Psoas muscle (tissue), 8 donors: Measurements from ENCODE around the gene TNIP1. TPM values are rescaled to one million over a fixed set of nuclear protein-coding genes. Genes with fewer than 3 reads are reported as not detected.

ENCODE experiments used
- ATAC-seq, 4 donors: fragments of 200-7000 bp; cut with Tn5 transposase; one replicate each; pipeline ENCODE4 v1.9.1; 2020; ENCODE audit warnings: moderate library complexity in 3 of 4, mild to moderate bottlenecking in 2 of 4
- DNase-seq, 2 donors: peaks; one replicate each; pipeline ENCODE4 v3.0.0-alpha.2; 2020
- H3K27ac ChIP-seq: fragments of 200-600 bp; one replicate; pipeline ENCODE4 v1.8.0; 2022
- H3K27me3 ChIP-seq, 3 donors: fragments of 200-600 bp in 1 of 3; one replicate each; pipeline versions ENCODE4 v1.6.1 to v1.8.0; 2013 to 2022; ENCODE audit warnings: low read length in 2 of 3, mild to moderate bottlenecking in 2 of 3, moderate library complexity in 1 of 3; ENCODE audit not compliant: insufficient read depth in 3 of 3
- H3K36me3 ChIP-seq, 2 donors: fragments of 200-600 bp in 1 of 2; one replicate each; pipeline versions ENCODE4 v1.6.1 to v1.8.0; 2013 to 2022; ENCODE audit warnings: low read depth in 1 of 2, mild to moderate bottlenecking in 1 of 2, moderate library complexity in 1 of 2; ENCODE audit not compliant: insufficient read depth in 1 of 2
- H3K4me1 ChIP-seq: fragments of 200-600 bp; one replicate; pipeline ENCODE4 v1.8.0; 2022
- H3K4me3 ChIP-seq: fragments of 200-600 bp; one replicate; pipeline ENCODE4 v1.8.0; 2022; ENCODE audit warnings: mild to moderate bottlenecking
- H3K9me3 ChIP-seq: fragments of 200-600 bp; one replicate; pipeline ENCODE4 v1.8.0; 2022
- WGBS, 3 donors: extraction: QIAGEN DNeasy Blood & Tissue Kit; methylation state at CpG; one replicate each; pipeline versions ENCODE4 v1.1.6 to v1.1.7; 2013; 5-methylcytosine and 5-hydroxymethylcytosine counted together
- intact Hi-C, 2 donors: fragments of 100-400 bp; cut with DNase I; formaldehyde crosslinking; loops; one replicate each; pipeline versions ENCODE4 v1.11.0 to v1.14.2; 2022
- polyA plus RNA-seq, 3 donors: library from polyadenylated mRNA; stranded (reverse); fragments of 200-250 nt; gene quantifications; one replicate each; pipeline ENCODE4 v1.2.3, GENCODE V29; 2013
- total RNA-seq, 4 donors: library from RNA; stranded (reverse); fragmentation: NEBNext Ultra II Directional in 2 of 4; extraction: Animal tissue kit (Norgen Biotek cat#: 25700) in 2 of 4; gene quantifications; one replicate each; pipeline versions ENCODE4 v1.2.1 to v1.2.4, GENCODE V29; 2021 to 2023
- TF ChIP-seq, protein P1 (sequence below): fragments of 200-600 bp; IDR thresholded peaks from one replicate; pipeline ENCODE4 v1.8.0; 2022; ENCODE audit warnings: antibody characterized with exemption
- donor health status: healthy with polysubstance abuse.
- donor health status: DM: no; HTN: no; CAD: no; lungs with moderate emphysema.
- donor health status: Bipolar disorder and iron deficiency.
- donor health status: healthy.
- donor health status: DM: yes; HTN: yes; CAD: no.
- donor health status: DM: no; HTN: no; CAD: no.
- donor health status: DM: no; HTN: no; CAD: no.
- donor health status: DM: yes; HTN: yes; CAD: no.

The TNIP1 gene
- total and polyA plus RNA-seq, 7 donors, result 55.5 to 218 (median 141) TPM

DNA sequence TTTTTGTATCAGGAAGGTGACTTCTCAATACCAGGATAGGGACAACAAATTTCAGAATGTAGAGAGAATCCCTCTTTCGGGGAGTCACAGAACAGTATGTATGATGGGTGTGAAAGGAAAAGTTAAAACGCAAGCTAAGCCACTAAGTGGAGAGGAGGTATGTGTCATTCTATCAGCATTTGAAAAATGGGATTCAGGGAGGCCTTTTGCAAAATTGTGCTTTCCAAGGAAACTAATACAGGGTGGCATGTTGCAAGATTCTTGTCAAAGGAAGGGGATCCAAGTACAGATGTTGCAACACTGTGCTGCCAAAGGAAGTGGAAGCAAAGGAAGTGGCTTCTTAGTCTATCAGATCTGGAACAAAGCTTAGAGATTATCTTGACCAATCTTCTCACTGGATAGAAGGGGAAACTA, 12.6 kb upstream of the TNIP1 start:
- no peak overlapping the region for H3K4me3 ChIP-seq
- no peaks in the 10 kb centered on the region for H3K27me3 ChIP-seq
- peak; percentile 40 to 69 (median 62) for ATAC-seq
- intact Hi-C loops, result no loop called here
- DNase-seq, result no peak
- no peaks in the 10 kb centered on the region for H3K9me3 ChIP-seq
- TF ChIP-seq, protein P1, sequence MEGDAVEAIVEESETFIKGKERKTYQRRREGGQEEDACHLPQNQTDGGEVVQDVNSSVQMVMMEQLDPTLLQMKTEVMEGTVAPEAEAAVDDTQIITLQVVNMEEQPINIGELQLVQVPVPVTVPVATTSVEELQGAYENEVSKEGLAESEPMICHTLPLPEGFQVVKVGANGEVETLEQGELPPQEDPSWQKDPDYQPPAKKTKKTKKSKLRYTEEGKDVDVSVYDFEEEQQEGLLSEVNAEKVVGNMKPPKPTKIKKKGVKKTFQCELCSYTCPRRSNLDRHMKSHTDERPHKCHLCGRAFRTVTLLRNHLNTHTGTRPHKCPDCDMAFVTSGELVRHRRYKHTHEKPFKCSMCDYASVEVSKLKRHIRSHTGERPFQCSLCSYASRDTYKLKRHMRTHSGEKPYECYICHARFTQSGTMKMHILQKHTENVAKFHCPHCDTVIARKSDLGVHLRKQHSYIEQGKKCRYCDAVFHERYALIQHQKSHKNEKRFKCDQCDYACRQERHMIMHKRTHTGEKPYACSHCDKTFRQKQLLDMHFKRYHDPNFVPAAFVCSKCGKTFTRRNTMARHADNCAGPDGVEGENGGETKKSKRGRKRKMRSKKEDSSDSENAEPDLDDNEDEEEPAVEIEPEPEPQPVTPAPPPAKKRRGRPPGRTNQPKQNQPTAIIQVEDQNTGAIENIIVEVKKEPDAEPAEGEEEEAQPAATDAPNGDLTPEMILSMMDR, result no peak
- no peaks in the 10 kb centered on the region for H3K36me3 ChIP-seq
- H3K4me1 ChIP-seq, result peaks cover 36% of the 10 kb centered on the region
- peak overlapping the region; percentile 76 for H3K27ac ChIP-seq
- 36 to 42% (median 37%) methylated on average over 2 of the region's 2 CpGs for WGBS, 3 donors

DNA sequence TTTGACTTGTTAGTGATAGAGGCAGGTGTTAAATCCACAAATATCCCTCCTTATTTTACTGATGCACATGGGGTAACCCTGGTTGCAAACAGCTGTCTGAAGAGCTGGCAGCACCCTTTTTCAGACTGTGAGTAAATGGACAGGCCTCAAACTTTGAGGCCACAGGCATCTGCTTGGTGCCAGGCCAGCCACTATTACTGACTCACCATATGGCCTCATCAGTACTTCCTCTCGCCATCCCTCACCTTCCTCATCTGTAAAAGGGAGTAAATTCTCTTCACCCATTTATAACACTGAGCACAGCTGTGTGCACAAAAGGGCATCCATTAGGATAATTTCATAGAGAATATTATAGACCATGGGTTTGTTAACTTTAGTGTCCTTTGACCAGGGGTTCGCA, 11.9 kb upstream of the TNIP1 start:
- ATAC-seq (peak; percentile 88 to 93 (median 90)), DNase-seq (peak; percentile 71 to 83)

DNA sequence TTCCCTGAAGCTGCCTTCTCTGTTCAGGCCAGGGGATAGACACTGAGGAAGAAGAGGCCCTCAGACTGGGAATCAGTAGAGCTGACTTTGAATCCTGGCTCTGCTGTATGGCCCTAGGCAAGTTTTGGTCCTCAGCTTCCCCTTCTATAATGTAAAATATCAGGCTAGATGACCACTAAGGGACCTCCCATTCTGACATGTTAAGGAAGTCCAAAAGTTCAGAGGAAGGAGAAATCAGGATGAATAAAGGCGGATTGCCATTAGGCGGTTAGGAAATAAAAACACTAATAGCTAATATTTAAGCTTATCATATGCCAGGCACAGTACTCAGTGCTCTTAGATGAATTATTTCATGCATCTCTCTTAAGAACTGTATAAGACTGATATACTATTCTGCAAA, 8.9 kb upstream of the TNIP1 start:
- Histone ChIP-seq H3K27me3 (no peaks in the 10 kb centered on the region), H3K36me3 (no peaks in the 10 kb centered on the region), H3K27ac (no peak overlapping the region), H3K9me3 (no peaks in the 10 kb centered on the region), H3K4me3 (no peak overlapping the region), H3K4me1 (peaks cover 37% of the 10 kb centered on the region)
- no peak for ATAC-seq
- TF ChIP-seq, protein P1, result no peak
- intact Hi-C loops, result no loop called here
- DNase-seq, result no peak
- 57 to 81% (median 61%) methylated on average over 2 of the region's 2 CpGs for WGBS, 3 donors

More for the DNA sequence above, 11.9 kb upstream of the TNIP1 start:
- TF ChIP-seq, protein P1, result no peak
- Histone ChIP-seq H3K27me3 (no peaks in the 10 kb centered on the region), H3K4me3 (no peak overlapping the region), H3K27ac (peak overlapping the region; percentile 76), H3K9me3 (no peaks in the 10 kb centered on the region), H3K36me3 (no peaks in the 10 kb centered on the region), H3K4me1 (peaks cover 36% of the 10 kb centered on the region)
- intact Hi-C loops, result no loop called here
- 66 to 75% (median 66%) methylated on average over 2 of the region's 2 CpGs for WGBS, 3 donors

DNA sequence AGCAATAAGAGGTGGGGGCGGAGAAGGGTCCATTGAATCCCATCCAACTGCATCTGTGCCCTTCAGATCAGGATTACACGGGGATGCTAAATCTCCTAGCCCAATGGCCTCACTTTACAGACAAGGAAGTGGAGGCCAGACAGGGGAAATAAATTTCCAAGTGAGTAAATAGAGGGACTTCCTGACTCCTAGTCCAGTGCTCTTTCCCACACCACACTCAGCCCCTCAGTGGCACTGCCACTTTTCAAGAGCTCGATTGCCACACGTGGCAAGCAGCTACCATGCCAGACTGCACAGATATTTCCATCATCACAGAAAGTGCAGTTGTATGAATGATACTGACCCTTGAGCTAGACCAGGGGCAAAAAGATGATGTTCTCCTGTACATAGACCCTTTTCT, 8.2 kb upstream of the TNIP1 start:
- intact Hi-C loops, result no loop called here
- no peak for DNase-seq
- H3K4me3 ChIP-seq, result no peak overlapping the region
- H3K36me3 ChIP-seq, result no peaks in the 10 kb centered on the region
- WGBS, 3 donors, result 72 to 81% (median 80%) methylated on average over 4 of the region's 4 CpGs
- no peaks in the 10 kb centered on the region for H3K9me3 ChIP-seq
- TF ChIP-seq, protein P1, result no peak
- no peak for ATAC-seq
- no peak overlapping the region for H3K27ac ChIP-seq
- no peaks in the 10 kb centered on the region for H3K27me3 ChIP-seq
- H3K4me1 ChIP-seq, result peaks cover 30% of the 10 kb centered on the region

DNA sequence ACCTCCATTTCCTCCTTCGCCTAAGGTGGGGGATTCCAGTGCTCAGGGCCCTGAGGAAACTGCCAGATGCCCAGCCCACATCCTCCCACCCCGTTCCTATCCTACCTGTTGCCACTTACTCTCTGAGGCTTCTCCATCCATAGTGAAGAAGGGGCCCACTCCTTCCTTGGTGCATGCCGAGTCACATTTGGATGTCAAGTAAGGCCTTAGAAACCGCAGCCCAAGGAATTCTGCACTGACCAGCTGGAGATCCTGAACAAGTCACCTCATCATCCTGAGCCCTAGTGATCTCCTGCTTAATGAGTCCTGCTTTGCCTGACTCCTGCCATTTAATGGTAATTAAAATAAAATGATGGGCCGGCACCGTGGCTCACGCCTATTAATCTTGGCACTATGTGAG, 6.7 kb upstream of the TNIP1 start:
- H3K27ac ChIP-seq, result peak overlapping the region; percentile 67
- DNase-seq, result no peak
- ATAC-seq, result no peak
- no peaks in the 10 kb centered on the region for H3K9me3 ChIP-seq
- H3K4me3 ChIP-seq, result no peak overlapping the region
- H3K36me3 ChIP-seq, result no peaks in the 10 kb centered on the region
- intact Hi-C loops, result no loop called here
- WGBS, 3 donors, result 78 to 88% (median 79%) methylated on average over 7 of the region's 7 CpGs
- TF ChIP-seq, protein P1, result no peak
- H3K27me3 ChIP-seq, result no peaks in the 10 kb centered on the region
- H3K4me1 ChIP-seq, result peaks cover 33% of the 10 kb centered on the region
